ENCODE measurements around the gene FSTL5. TPM values are rescaled to one million over a fixed set of nuclear protein-coding genes. Genes with fewer than 3 reads are reported as not detected.

FSTL5 gene
- total and polyA plus RNA-seq, 2 experiments from 2014 or later = 0.29 to 0.57 TPM

- no peak for DNase-seq (ENCODE audit: low spot score)
- Histone ChIP-seq H2AFZ (no peak overlapping the region), H3K36me3 (replicated peaks; ENCODE audit: insufficient read depth, low read depth) (no peaks in the 10 kb centered on the region), H3K4me2 (no peak overlapping the region), H3K27ac (no peak overlapping the region), H3K4me1 (ENCODE audit: insufficient read depth) (no peaks in the 10 kb centered on the region), H3K9me3 (ENCODE audit: low read depth) (no peaks in the 10 kb centered on the region), H3K4me3 (no peak overlapping the region), H3K27me3 (no peaks in the 10 kb centered on the region), H3K79me2 (no peaks in the 10 kb centered on the region), H4K20me1 (ENCODE audit: insufficient read depth, poor library complexity, severe bottlenecking) (no peaks in the 10 kb centered on the region), H3K9me2 (replicated peaks; ENCODE audit: insufficient read depth) (peaks cover 4% of the 10 kb centered on the region)
- WGBS (ENCODE audit: low lambda C conversion rate, missing lambda C conversion rate) = 86% methylated on average over 2 of the region's 2 CpGs
- TF ChIP-seq EZH2phosphoT487 (IDR thresholded peaks at IDR 0.05; ENCODE audit: low read depth, severe bottlenecking, unreplicated experiment) = no peak
- no peak for TF ChIP-seq EZH2 (IDR thresholded peaks at IDR 0.05; ENCODE audit: borderline replicate concordance)
- TF ChIP-seq, protein P1, sequence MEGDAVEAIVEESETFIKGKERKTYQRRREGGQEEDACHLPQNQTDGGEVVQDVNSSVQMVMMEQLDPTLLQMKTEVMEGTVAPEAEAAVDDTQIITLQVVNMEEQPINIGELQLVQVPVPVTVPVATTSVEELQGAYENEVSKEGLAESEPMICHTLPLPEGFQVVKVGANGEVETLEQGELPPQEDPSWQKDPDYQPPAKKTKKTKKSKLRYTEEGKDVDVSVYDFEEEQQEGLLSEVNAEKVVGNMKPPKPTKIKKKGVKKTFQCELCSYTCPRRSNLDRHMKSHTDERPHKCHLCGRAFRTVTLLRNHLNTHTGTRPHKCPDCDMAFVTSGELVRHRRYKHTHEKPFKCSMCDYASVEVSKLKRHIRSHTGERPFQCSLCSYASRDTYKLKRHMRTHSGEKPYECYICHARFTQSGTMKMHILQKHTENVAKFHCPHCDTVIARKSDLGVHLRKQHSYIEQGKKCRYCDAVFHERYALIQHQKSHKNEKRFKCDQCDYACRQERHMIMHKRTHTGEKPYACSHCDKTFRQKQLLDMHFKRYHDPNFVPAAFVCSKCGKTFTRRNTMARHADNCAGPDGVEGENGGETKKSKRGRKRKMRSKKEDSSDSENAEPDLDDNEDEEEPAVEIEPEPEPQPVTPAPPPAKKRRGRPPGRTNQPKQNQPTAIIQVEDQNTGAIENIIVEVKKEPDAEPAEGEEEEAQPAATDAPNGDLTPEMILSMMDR (IDR thresholded peaks at IDR 0.05; ENCODE audit: poor library complexity) = no peak
Observed at GRCh38 chr4:162075726-162076125, 88.1 kb downstream of the FSTL5 start.

- no peak overlapping the region for H3K27ac ChIP-seq
- H2AFZ ChIP-seq = no peak overlapping the region
- DNase-seq (ENCODE audit: low spot score) = peak; percentile 4
- H3K9me3 ChIP-seq (ENCODE audit: low read depth) = no peaks in the 10 kb centered on the region
- H3K9me2 ChIP-seq (replicated peaks; ENCODE audit: insufficient read depth) = no peaks in the 10 kb centered on the region
- no peak overlapping the region for H3K4me3 ChIP-seq
- no peaks in the 10 kb centered on the region for H3K79me2 ChIP-seq
- no peaks in the 10 kb centered on the region for H3K4me1 ChIP-seq (ENCODE audit: insufficient read depth)
- H4K20me1 ChIP-seq (ENCODE audit: insufficient read depth, poor library complexity, severe bottlenecking) = no peaks in the 10 kb centered on the region
- H3K27me3 ChIP-seq = no peaks in the 10 kb centered on the region
- H3K36me3 ChIP-seq (replicated peaks; ENCODE audit: insufficient read depth, low read depth) = no peaks in the 10 kb centered on the region
- TF ChIP-seq EZH2 (IDR thresholded peaks at IDR 0.05; ENCODE audit: borderline replicate concordance) = no peak
- TF ChIP-seq EZH2phosphoT487 (IDR thresholded peaks at IDR 0.05; ENCODE audit: low read depth, severe bottlenecking, unreplicated experiment) = no peak
- TF ChIP-seq, protein P1 (IDR thresholded peaks at IDR 0.05; ENCODE audit: poor library complexity) = no peak
- 78% methylated on average over 2 of the region's 2 CpGs for WGBS (ENCODE audit: low lambda C conversion rate, missing lambda C conversion rate)
- H3K4me2 ChIP-seq = no peak overlapping the region
Observed at GRCh38 chr4:162061214-162061613, 102.6 kb downstream of the FSTL5 start.

- Histone ChIP-seq H3K27me3 (no peaks in the 10 kb centered on the region), H3K9me2 (replicated peaks; ENCODE audit: insufficient read depth) (no peaks in the 10 kb centered on the region), H3K4me2 (no peak overlapping the region), H3K9me3 (ENCODE audit: low read depth) (no peaks in the 10 kb centered on the region), H4K20me1 (ENCODE audit: insufficient read depth, poor library complexity, severe bottlenecking) (no peaks in the 10 kb centered on the region), H3K4me1 (ENCODE audit: insufficient read depth) (no peaks in the 10 kb centered on the region), H3K4me3 (no peak overlapping the region), H3K79me2 (no peaks in the 10 kb centered on the region), H3K27ac (no peak overlapping the region), H2AFZ (no peak overlapping the region), H3K36me3 (replicated peaks; ENCODE audit: insufficient read depth, low read depth) (no peaks in the 10 kb centered on the region)
- no peak for TF ChIP-seq EZH2phosphoT487 (IDR thresholded peaks at IDR 0.05; ENCODE audit: low read depth, severe bottlenecking, unreplicated experiment)
- no peak for TF ChIP-seq EZH2 (IDR thresholded peaks at IDR 0.05; ENCODE audit: borderline replicate concordance)
- TF ChIP-seq, protein P1 (IDR thresholded peaks at IDR 0.05; ENCODE audit: poor library complexity) = no peak
- 71% methylated on average over 1 of the region's 1 CpG for WGBS (ENCODE audit: low lambda C conversion rate, missing lambda C conversion rate)
- DNase-seq (ENCODE audit: low spot score) = no peak
Observed at GRCh38 chr4:162059656-162060055, 104.1 kb downstream of the FSTL5 start.

GRCh38 chr4:162056990-162057389, 106.8 kb downstream of the FSTL5 start:
- Histone ChIP-seq H4K20me1 (ENCODE audit: insufficient read depth, poor library complexity, severe bottlenecking) (no peaks in the 10 kb centered on the region), H3K4me2 (peak overlapping the region; percentile 19), H3K27ac (no peak overlapping the region), H3K27me3 (no peaks in the 10 kb centered on the region), H3K36me3 (replicated peaks; ENCODE audit: insufficient read depth, low read depth) (no peaks in the 10 kb centered on the region), H3K79me2 (no peaks in the 10 kb centered on the region), H3K4me3 (no peak overlapping the region), H3K4me1 (ENCODE audit: insufficient read depth) (no peaks in the 10 kb centered on the region), H3K9me2 (replicated peaks; ENCODE audit: insufficient read depth) (no peaks in the 10 kb centered on the region), H2AFZ (no peak overlapping the region), H3K9me3 (ENCODE audit: low read depth) (no peaks in the 10 kb centered on the region)
- DNase-seq (ENCODE audit: low spot score) = no peak
- TF ChIP-seq, protein P1 (IDR thresholded peaks at IDR 0.05; ENCODE audit: poor library complexity) = no peak
- TF ChIP-seq EZH2 (IDR thresholded peaks at IDR 0.05; ENCODE audit: borderline replicate concordance) (no peak), EZH2phosphoT487 (IDR thresholded peaks at IDR 0.05; ENCODE audit: low read depth, severe bottlenecking, unreplicated experiment) (no peak)
- WGBS (ENCODE audit: low lambda C conversion rate, missing lambda C conversion rate) = 22% methylated on average over 8 of the region's 8 CpGs

Measured in hepatocyte (in vitro differentiated cells).